ENCODE measurements around the gene NHERF1. TPM values are rescaled to one million over a fixed set of nuclear protein-coding genes. Genes with fewer than 3 reads are reported as not detected.
A peak's percentile ranks its signal among the peaks of the same experiment; 100 is the strongest.

The NHERF1 gene
- total RNA-seq, 1 experiment from 2014 or later: 218 TPM

GRCh38 chr17:74761419-74761818 lies 13.0 kb downstream of the NHERF1 start:
- POLR2A ChIA-PET: no interaction called here
- no peaks in the 10 kb centered on the region for H3K27me3 ChIP-seq (replicated peaks; ENCODE audit: control insufficient read depth, insufficient read depth, low read length)
- H3K36me3 Mint-ChIP-seq (ENCODE audit: insufficient read depth, unreplicated experiment): peaks cover 40% of the 10 kb centered on the region
- CTCF ChIA-PET: interaction anchor here (3.3 to 5.0 kb wide), 2 partner anchors 9 to 13 kb away, joined by 25 to 102 read pairs; partner anchors contain the start of gene NHERF1
- no TSS peak for BruUV-seq (replicated peaks)
- H3K27ac Mint-ChIP-seq (ENCODE audit: unreplicated experiment): peak overlapping the region; percentile 94
- no peak overlapping the region for H3K4me3 ChIP-seq (ENCODE audit: low read depth, low read length)
- no peaks in the 10 kb centered on the region for H3K27me3 Mint-ChIP-seq (ENCODE audit: insufficient read depth, unreplicated experiment)
- no peaks in the 10 kb centered on the region for H3K9me3 ChIP-seq
- no peaks in the 10 kb centered on the region for H3K9me3 Mint-ChIP-seq (ENCODE audit: unreplicated experiment)
- H3K36me3 ChIP-seq (ENCODE audit: control insufficient read depth, insufficient read depth, low read length): no peaks in the 10 kb centered on the region; the same call in none of the 2 replicates
- intact Hi-C loops (cut with micrococcal nuclease; ENCODE audit: unreplicated experiment): loop anchor here (2.0 kb wide), 1 partner anchor 15 kb away; the partner anchor contains the start of gene NAT9
- TF ChIP-seq, protein P1, sequence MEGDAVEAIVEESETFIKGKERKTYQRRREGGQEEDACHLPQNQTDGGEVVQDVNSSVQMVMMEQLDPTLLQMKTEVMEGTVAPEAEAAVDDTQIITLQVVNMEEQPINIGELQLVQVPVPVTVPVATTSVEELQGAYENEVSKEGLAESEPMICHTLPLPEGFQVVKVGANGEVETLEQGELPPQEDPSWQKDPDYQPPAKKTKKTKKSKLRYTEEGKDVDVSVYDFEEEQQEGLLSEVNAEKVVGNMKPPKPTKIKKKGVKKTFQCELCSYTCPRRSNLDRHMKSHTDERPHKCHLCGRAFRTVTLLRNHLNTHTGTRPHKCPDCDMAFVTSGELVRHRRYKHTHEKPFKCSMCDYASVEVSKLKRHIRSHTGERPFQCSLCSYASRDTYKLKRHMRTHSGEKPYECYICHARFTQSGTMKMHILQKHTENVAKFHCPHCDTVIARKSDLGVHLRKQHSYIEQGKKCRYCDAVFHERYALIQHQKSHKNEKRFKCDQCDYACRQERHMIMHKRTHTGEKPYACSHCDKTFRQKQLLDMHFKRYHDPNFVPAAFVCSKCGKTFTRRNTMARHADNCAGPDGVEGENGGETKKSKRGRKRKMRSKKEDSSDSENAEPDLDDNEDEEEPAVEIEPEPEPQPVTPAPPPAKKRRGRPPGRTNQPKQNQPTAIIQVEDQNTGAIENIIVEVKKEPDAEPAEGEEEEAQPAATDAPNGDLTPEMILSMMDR (IDR thresholded peaks at IDR 0.05; ENCODE audit: insufficient read depth in 1 of 2, low read depth in 1 of 2, low read length in 1 of 2, severe bottlenecking in 1 of 2, unreplicated experiment in 1 of 2): no peak
- H3K4me1 Mint-ChIP-seq (ENCODE audit: low read depth, unreplicated experiment): peaks cover 35% of the 10 kb centered on the region
- no peak for DNase-seq
- H3K4me3 Mint-ChIP-seq (ENCODE audit: unreplicated experiment): peak overlapping the region; percentile 16
- H3K4me1 ChIP-seq: peaks cover 94% of the 10 kb centered on the region

DNA sequence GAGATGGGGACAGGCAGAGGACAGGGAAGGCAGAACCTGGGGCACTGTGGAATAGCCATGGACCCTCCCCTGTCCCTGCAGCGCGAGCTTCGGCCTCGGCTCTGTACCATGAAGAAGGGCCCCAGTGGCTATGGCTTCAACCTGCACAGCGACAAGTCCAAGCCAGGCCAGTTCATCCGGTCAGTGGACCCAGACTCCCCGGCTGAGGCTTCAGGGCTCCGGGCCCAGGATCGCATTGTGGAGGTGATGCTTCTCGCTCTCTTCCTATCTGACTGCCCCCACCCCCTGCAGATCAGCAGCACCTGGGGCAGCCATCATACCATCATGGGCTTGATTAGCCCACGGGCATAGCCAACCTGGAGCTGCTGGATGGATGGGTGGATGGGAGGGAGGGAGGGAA lies 13.5 kb downstream of the NHERF1 start:
- ChIA-PET POLR2A (no interaction called here), CTCF (interaction anchor here (0.6 to 1.4 kb wide), 2 partner anchors 18 to 447 kb away, joined by 3 to 4 read pairs; no protein-coding TSS in a partner anchor)
- H3K36me3 ChIP-seq (ENCODE audit: control insufficient read depth, insufficient read depth, low read length): no peaks in the 10 kb centered on the region; the same call in none of the 2 replicates
- no peak overlapping the region for H3K4me3 ChIP-seq (ENCODE audit: low read depth, low read length)
- peaks cover 94% of the 10 kb centered on the region for H3K4me1 ChIP-seq
- TF ChIP-seq, protein P1 (IDR thresholded peaks at IDR 0.05; ENCODE audit: insufficient read depth in 1 of 2, low read depth in 1 of 2, low read length in 1 of 2, severe bottlenecking in 1 of 2, unreplicated experiment in 1 of 2): no peak
- H3K27me3 ChIP-seq (replicated peaks; ENCODE audit: control insufficient read depth, insufficient read depth, low read length): no peaks in the 10 kb centered on the region
- Mint-ChIP-seq H3K4me1 (ENCODE audit: low read depth, unreplicated experiment) (peaks cover 35% of the 10 kb centered on the region), H3K9me3 (ENCODE audit: unreplicated experiment) (no peaks in the 10 kb centered on the region), H3K27ac (ENCODE audit: unreplicated experiment) (peak overlapping the region; percentile 94), H3K36me3 (ENCODE audit: insufficient read depth, unreplicated experiment) (peaks cover 45% of the 10 kb centered on the region), H3K27me3 (ENCODE audit: insufficient read depth, unreplicated experiment) (no peaks in the 10 kb centered on the region), H3K4me3 (ENCODE audit: unreplicated experiment) (no peak overlapping the region)
- no TSS peak for BruUV-seq (replicated peaks)
- no peak for DNase-seq
- H3K9me3 ChIP-seq: no peaks in the 10 kb centered on the region
- intact Hi-C loops (cut with micrococcal nuclease; ENCODE audit: unreplicated experiment): loop anchor here (2.0 kb wide), 1 partner anchor 15 kb away; the partner anchor contains the start of gene NAT9

DNA sequence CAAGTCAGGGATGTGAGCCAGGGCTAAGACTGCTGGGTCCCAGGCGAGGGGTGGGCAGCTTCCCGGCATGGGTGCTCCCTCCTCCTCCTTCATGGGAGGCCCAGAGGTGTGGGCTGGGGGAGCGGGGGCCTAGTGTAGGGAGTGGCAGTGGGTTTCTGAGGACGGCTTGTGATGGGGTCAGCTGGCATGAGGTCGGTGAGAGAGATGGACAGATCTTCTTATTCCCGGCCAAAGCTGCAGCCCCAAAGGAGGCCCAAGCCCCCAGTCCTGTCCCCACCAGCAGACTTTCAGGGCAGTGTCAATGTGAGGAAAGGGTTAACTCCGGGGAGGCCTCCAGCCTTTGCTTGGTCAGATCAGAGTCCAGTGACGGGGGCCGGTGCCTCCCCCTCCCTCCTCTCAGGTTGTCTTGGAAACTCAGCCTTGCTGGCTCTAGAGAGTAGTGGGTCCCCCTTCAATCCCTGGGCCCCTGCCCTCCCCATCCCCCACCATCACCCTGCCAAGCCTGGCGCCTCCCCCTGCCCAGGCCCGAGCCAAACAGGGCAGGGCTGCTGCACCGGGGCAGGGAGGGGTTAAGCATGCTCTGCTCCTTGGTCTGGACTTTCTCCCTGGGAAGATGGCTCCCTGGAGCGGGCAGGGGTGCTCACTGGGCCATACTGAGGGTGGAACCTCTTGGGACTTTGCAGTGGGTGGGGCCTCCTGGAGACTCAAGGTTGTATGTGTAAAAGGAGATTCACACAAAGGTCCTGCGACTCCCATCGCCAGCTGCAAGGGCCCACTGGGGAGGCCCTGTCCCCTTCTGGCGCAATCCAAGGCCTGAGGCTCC lies 15.3 kb downstream of the NHERF1 start:
- intact Hi-C loops (cut with micrococcal nuclease; ENCODE audit: unreplicated experiment): no loop called here
- H3K4me1 Mint-ChIP-seq (ENCODE audit: low read depth, unreplicated experiment): peaks cover 36% of the 10 kb centered on the region

More for the DNA sequence above, 15.3 kb downstream of the NHERF1 start:
- Histone ChIP-seq H3K4me1 (peaks cover 76% of the 10 kb centered on the region), H3K27me3 (replicated peaks; ENCODE audit: control insufficient read depth, insufficient read depth, low read length) (no peaks in the 10 kb centered on the region), H3K9me3 (no peaks in the 10 kb centered on the region), H3K36me3 (ENCODE audit: control insufficient read depth, insufficient read depth, low read length) (peaks cover 4% of the 10 kb centered on the region), H3K4me3 (ENCODE audit: low read depth, low read length) (peak overlapping the region; percentile 29)
- Mint-ChIP-seq H3K9me3 (ENCODE audit: unreplicated experiment) (no peaks in the 10 kb centered on the region), H3K27me3 (ENCODE audit: insufficient read depth, unreplicated experiment) (no peaks in the 10 kb centered on the region), H3K27ac (ENCODE audit: unreplicated experiment) (peak overlapping the region; percentile 60), H3K4me3 (ENCODE audit: unreplicated experiment) (peak overlapping the region; percentile 39), H3K36me3 (ENCODE audit: insufficient read depth, unreplicated experiment) (peaks cover 58% of the 10 kb centered on the region)
- BruUV-seq (replicated peaks): no TSS peak
- TF ChIP-seq, protein P1 (IDR thresholded peaks at IDR 0.05; ENCODE audit: insufficient read depth in 1 of 2, low read depth in 1 of 2, low read length in 1 of 2, severe bottlenecking in 1 of 2, unreplicated experiment in 1 of 2): peak in 1 of 2 experiments; percentile 7
- CTCF ChIA-PET: interaction anchor here (0.6 to 3.1 kb wide), 8 partner anchors 10 to 106 kb away, joined by 3 to 18 read pairs (median 6); partner anchors contain the start of genes NAT9 and RAB37
- peak; percentile 95 to 98 for DNase-seq
- POLR2A ChIA-PET: interaction anchor here (1.2 to 1.6 kb wide), 3 partner anchors 10 to 14 kb away, joined by 3 to 5 read pairs (median 4); no protein-coding TSS in a partner anchor
